Lower leg skin (tissue), 4 donors: ENCODE results near the gene MON1A. TPM values are rescaled to one million over a fixed set of nuclear protein-coding genes. Genes with fewer than 3 reads are reported as not detected.

ENCODE experiments used
- DNase-seq, 2 donors: peaks; one replicate each; pipeline ENCODE4 v3.0.0-alpha.2; 2019; ENCODE audit warnings: low spot score in 2 of 2
- H3K4me3 ChIP-seq: fragments of 200-600 bp; sonication (generic); 2 replicates; pipeline ENCODE4 v1.5.1; 2017; ENCODE audit warnings: mild to moderate bottlenecking, low read depth; ENCODE audit not compliant: poor library complexity, severe bottlenecking
- POLR2A ChIP-seq, 2 donors: fragments of 450-650 bp; IDR thresholded peaks; one replicate each; pipeline ENCODE4 v1.6.1; 2016 to 2017; ENCODE audit warnings: antibody characterized with exemption in 2 of 2, mild to moderate bottlenecking in 1 of 2, moderate library complexity in 1 of 2
- WGBS, 2 donors: methylation state at CpG; one replicate each; pipeline ENCODE4 v1.1.5; 2018; 5-methylcytosine and 5-hydroxymethylcytosine counted together
- intact Hi-C: fragments of 100-400 bp; cut with DNase I; formaldehyde crosslinking; loops from one replicate; pipeline ENCODE4 v1.15.0; 2023; ENCODE audit warnings: low total_unique reads
- total RNA-seq, 4 donors: library from RNA; depleted of rRNA; stranded (reverse); fragments of >200 nt; gene quantifications; one replicate each; pipeline ENCODE4 v1.1.0, GENCODE V29; 2016
- TF ChIP-seq, protein P1 (sequence below), 3 donors: fragments of 450-650 bp; IDR thresholded peaks; one replicate each; pipeline ENCODE4 v1.5.1; 2016; ENCODE audit warnings: antibody characterized with exemption in 3 of 3, mild to moderate bottlenecking in 3 of 3, moderate library complexity in 2 of 3

MON1A gene
- total RNA-seq, 4 donors from 2014 or later, result 5.6 to 16.7 (median 11.4) TPM

DNA sequence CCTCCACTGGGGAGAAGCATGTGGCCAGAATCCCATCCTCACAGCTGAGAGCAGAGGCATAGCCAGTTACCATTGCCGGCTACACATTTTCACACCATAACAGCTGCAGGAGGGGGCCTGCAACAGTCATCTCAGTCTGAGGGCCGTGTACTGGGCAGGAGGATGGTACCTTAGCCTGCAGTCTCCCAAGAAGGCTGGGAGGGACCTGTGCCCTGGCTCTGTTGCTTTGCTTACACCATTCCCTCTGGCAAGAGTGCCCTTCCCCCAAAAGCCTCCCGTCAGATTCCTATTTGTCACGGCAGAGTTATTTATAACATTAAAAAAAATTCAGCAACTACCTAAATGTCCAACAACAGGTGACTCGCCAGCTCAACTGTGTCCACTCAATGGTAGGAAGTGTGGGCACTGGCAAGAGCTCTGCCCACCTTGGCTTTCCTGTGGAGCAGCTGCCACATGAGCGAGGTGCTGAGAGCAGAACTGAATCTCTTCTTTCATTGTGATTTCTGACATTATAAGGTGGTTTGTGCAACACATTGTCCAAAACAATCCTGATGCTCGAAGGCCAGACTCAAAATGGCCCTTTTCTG is 64.3 kb downstream of the MON1A start:
- no peak for DNase-seq
- 49% methylated on average over 7 of the region's 7 CpGs for WGBS, 2 donors
- no peak for TF ChIP-seq POLR2A (IDR thresholded peaks at IDR 0.05)
- TF ChIP-seq, protein P1, sequence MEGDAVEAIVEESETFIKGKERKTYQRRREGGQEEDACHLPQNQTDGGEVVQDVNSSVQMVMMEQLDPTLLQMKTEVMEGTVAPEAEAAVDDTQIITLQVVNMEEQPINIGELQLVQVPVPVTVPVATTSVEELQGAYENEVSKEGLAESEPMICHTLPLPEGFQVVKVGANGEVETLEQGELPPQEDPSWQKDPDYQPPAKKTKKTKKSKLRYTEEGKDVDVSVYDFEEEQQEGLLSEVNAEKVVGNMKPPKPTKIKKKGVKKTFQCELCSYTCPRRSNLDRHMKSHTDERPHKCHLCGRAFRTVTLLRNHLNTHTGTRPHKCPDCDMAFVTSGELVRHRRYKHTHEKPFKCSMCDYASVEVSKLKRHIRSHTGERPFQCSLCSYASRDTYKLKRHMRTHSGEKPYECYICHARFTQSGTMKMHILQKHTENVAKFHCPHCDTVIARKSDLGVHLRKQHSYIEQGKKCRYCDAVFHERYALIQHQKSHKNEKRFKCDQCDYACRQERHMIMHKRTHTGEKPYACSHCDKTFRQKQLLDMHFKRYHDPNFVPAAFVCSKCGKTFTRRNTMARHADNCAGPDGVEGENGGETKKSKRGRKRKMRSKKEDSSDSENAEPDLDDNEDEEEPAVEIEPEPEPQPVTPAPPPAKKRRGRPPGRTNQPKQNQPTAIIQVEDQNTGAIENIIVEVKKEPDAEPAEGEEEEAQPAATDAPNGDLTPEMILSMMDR (IDR thresholded peaks at IDR 0.05), result no peak
- no peak overlapping the region for H3K4me3 ChIP-seq
- intact Hi-C loops, result no loop called here

DNA sequence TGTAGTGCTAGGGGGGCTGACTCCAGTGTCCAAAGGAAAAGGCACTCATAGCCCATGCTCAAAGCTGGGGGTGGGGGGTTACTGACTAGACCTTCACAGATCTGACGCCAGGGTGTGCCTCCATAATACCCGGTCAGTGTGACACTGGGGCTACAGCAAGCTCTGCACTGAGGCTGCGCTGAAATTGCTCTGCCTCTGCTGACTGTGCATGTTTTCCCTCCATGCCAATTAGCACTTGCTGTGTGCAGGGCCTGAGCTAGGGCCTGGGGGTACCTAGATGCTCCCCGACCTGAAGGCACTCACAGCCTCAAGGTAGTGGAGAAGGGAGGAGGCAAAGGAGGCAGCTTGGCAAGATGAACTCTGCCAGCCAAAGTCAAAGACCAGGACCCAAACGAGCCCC is 65.1 kb downstream of the MON1A start:
- 49 to 60% methylated on average over 5 of the region's 5 CpGs for WGBS, 2 donors
- no peak overlapping the region for H3K4me3 ChIP-seq
- no peak for DNase-seq
- intact Hi-C loops, result no loop called here
- no peak for TF ChIP-seq POLR2A (IDR thresholded peaks at IDR 0.05)
- TF ChIP-seq, protein P1 (IDR thresholded peaks at IDR 0.05), result no peak

DNA sequence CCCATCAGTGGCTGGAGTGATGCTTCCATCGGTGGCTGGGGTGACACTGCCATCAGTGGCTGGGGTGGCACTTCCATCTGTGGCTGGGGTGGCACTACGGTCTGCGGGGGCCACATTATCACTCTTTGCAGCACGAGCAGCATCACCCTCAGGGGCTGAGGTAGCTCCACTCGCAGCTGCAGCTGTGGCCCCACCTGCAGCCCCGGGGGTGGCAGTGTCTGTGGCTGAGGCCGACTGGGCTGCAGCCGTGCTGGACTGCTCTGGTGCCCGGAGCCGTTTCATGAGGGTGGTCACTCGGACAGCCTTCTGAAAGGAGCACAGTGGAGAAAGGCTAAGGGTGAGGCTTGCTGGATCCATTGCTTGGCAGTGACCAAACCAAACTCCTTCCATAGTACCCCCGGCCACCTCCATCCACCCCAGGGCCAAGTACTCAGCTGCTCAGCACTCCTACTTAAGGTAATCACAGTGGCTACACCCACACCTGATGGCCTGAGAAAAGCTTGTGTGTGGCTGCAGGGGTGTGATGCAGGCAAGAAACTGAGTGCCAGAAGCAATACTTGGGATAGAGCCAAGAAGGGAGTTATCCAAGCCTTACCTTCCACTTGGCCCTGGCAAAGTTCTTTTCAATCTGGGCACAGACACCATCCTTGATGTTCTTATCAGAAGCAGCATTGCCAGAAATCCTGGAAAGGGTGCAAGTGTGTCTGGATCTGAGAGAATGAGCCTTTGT is 69.9 kb downstream of the MON1A start:
- no peak for DNase-seq
- TF ChIP-seq POLR2A (IDR thresholded peaks at IDR 0.05), result no peak
- TF ChIP-seq, protein P1 (IDR thresholded peaks at IDR 0.05), result no peak
- intact Hi-C loops, result no loop called here
- no peak overlapping the region for H3K4me3 ChIP-seq
- 71 to 89% methylated on average over 8 to 12 of the region's 12 CpGs for WGBS, 2 donors

Other genes with a start within 250 kb of the MON1A start
- 10 to 100 TPM; 12.9 to 24.7 (median 17.4) TPM for gene MST1, start 240.3 kb downstream of the MON1A start, total RNA-seq
- gene RNF123, start 240.3 kb downstream of the MON1A start, total RNA-seq, result 10 to 100 TPM; 12.8 to 28.4 (median 26.5) TPM
- 1 to 10 TPM; 1.0 to 3.7 (median 3.1) TPM for gene AMIGO3, start 210.1 kb downstream of the MON1A start, total RNA-seq
- 10 to 100 TPM; 10.1 to 27.6 (median 18.2) TPM for gene GMPPB, start 205.9 kb downstream of the MON1A start, total RNA-seq
- gene IP6K1, start 143.3 kb downstream of the MON1A start, total RNA-seq, result 10 to 100 TPM; 44.1 to 56.5 (median 51.6) TPM
- under 1 TPM in 2 of 4 donors, not detected in 2; 0.36 to 0.84 TPM for gene CDHR4, start 129.9 kb downstream of the MON1A start, total RNA-seq
- gene INKA1, start 126.5 kb downstream of the MON1A start, total RNA-seq, result 10 to 100 TPM; 30.4 to 56.1 (median 37.9) TPM
- 10 to 100 TPM; 14.5 to 19.7 (median 18.2) TPM for gene UBA7, start 115.9 kb downstream of the MON1A start, total RNA-seq
- 1 to 10 TPM; 1.1 to 4.8 (median 2.9) TPM for gene TRAIP, start 73.2 kb downstream of the MON1A start, total RNA-seq
- gene CAMKV, start 59.9 kb downstream of the MON1A start, total RNA-seq, result not detected
- 10 to 100 TPM; 29.7 to 62.5 (median 48.8) TPM for gene MST1R, start 25.9 kb downstream of the MON1A start, total RNA-seq
- 100 to 1,000 TPM in 1 of 4 donors, 10 to 100 TPM in 3; 41.4 to 121 (median 54.7) TPM for gene RBM6, start 10.3 kb upstream of the MON1A start, total RNA-seq
- 100 to 1,000 TPM; 131 to 244 (median 138) TPM for gene RBM5, start 159.1 kb upstream of the MON1A start, total RNA-seq
- 100 to 1,000 TPM; 106 to 151 (median 120) TPM for gene SEMA3F, start 225.5 kb upstream of the MON1A start, total RNA-seq